Stimulated activated CD8-positive, alpha-beta memory T cell treated with anti-CD3 and anti-CD28 coated beads, Interleukin-15, amount 100 ng/mL, for 48 hours (primary cell): ENCODE data around the gene EPX.

Experiments used
- DNase-seq, 2 donors: peaks; one replicate each; pipeline ENCODE4 v3.0.0-alpha.2; 2020; ENCODE audit warnings: low read depth in 2 of 2

Gene EPX

GRCh38 chr17:58227733-58228132, 35.2 kb downstream of the EPX start:
- no peak for DNase-seq

GRCh38 chr17:58228679-58229078, 36.2 kb downstream of the EPX start:
- no peak for DNase-seq

- no peak for DNase-seq
Measured at GRCh38 chr17:58229384-58229783, 36.9 kb downstream of the EPX start.

GRCh38 chr17:58229881-58230280, 37.4 kb downstream of the EPX start:
- no peak for DNase-seq

GRCh38 chr17:58231641-58232040, 39.1 kb downstream of the EPX start:
- no peak for DNase-seq

GRCh38 chr17:58232707-58233156, 40.2 kb downstream of the EPX start:
- peak; percentile 19 to 40 for DNase-seq

GRCh38 chr17:58233543-58233942, 41.0 kb downstream of the EPX start:
- DNase-seq = no peak

GRCh38 chr17:58234512-58234911, 42.0 kb downstream of the EPX start:
- no peak for DNase-seq

GRCh38 chr17:58235821-58236220, 43.3 kb downstream of the EPX start:
- no peak for DNase-seq

- DNase-seq = no peak
Measured at GRCh38 chr17:58236394-58236793, 43.9 kb downstream of the EPX start.

- DNase-seq = no peak
Measured at GRCh38 chr17:58238147-58238634, 45.7 kb downstream of the EPX start, which contains the start of gene LPO. TSS of gene LPO (plus strand) at chr17:58238584. CDS start at chr17:58242980, 4,396 bp downstream.

GRCh38 chr17:58239987-58240386, 47.5 kb downstream of the EPX start:
- DNase-seq = no peak

GRCh38 chr17:58242171-58242784, 49.8 kb downstream of the EPX start:
- no peak for DNase-seq

- DNase-seq = no peak
Measured at GRCh38 chr17:58244963-58245362, 52.4 kb downstream of the EPX start.

- no peak for DNase-seq
Measured at GRCh38 chr17:58245428-58246103, 53.0 kb downstream of the EPX start.

GRCh38 chr17:58246104-58246740, 53.7 kb downstream of the EPX start:
- DNase-seq = no peak

- DNase-seq = no peak
Measured at GRCh38 chr17:58246781-58247180, 54.3 kb downstream of the EPX start.

GRCh38 chr17:58247511-58248363, 55.2 kb downstream of the EPX start:
- no peak for DNase-seq

- no peak for DNase-seq
Measured at GRCh38 chr17:58248955-58249269, 56.4 kb downstream of the EPX start.

GRCh38 chr17:58249270-58250133, 57.0 kb downstream of the EPX start:
- peak; percentile 56 to 57 for DNase-seq
